Fibroblast of mammary gland (primary cell): ENCODE measurements around the gene BIVM.

Experiments
- DNase-seq: peaks from one replicate; pipeline ENCODE4 v3.0.0-alpha.2; 2010; ENCODE audit warnings: low read depth
- H3K4me3 ChIP-seq: 2 replicates; pipeline ENCODE4 v1.5.1; 2011; ENCODE audit warnings: low read depth, mild to moderate bottlenecking, low read length, moderate library complexity; ENCODE audit not compliant: control insufficient read depth
- TF ChIP-seq, protein P1 (sequence below): conservative IDR thresholded peaks from 2 replicates; pipeline ENCODE4 v1.5.1; 2011; ENCODE audit warnings: low read depth, low read length, inconsistent platforms; ENCODE audit not compliant: control insufficient read depth, insufficient read depth

The BIVM gene

GRCh38 chr13:102872531-102872930 lies 73.6 kb downstream of the BIVM start:
- TF ChIP-seq, protein P1, sequence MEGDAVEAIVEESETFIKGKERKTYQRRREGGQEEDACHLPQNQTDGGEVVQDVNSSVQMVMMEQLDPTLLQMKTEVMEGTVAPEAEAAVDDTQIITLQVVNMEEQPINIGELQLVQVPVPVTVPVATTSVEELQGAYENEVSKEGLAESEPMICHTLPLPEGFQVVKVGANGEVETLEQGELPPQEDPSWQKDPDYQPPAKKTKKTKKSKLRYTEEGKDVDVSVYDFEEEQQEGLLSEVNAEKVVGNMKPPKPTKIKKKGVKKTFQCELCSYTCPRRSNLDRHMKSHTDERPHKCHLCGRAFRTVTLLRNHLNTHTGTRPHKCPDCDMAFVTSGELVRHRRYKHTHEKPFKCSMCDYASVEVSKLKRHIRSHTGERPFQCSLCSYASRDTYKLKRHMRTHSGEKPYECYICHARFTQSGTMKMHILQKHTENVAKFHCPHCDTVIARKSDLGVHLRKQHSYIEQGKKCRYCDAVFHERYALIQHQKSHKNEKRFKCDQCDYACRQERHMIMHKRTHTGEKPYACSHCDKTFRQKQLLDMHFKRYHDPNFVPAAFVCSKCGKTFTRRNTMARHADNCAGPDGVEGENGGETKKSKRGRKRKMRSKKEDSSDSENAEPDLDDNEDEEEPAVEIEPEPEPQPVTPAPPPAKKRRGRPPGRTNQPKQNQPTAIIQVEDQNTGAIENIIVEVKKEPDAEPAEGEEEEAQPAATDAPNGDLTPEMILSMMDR: no peak
- DNase-seq: no peak
- no peak overlapping the region for H3K4me3 ChIP-seq

GRCh38 chr13:102873653-102874052 lies 74.7 kb downstream of the BIVM start:
- TF ChIP-seq, protein P1: no peak
- DNase-seq: peak; percentile 61
- H3K4me3 ChIP-seq: no peak overlapping the region

DNA sequence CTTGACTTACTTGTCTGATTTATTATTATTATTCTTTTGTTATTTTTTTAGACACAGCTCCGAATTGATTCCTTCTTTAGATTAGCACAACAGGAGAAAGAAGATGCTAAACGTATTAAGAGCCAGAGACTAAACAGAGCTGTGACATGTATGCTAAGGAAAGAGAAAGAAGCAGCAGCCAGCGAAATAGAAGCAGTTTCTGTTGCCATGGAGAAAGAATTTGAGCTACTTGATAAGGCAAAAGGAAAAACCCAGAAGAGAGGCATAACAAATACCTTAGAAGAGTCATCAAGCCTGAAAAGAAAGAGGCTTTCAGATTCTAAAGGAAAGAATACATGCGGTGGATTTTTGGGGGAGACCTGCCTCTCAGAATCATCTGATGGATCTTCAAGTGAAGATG lies 76.3 kb downstream of the BIVM start:
- TF ChIP-seq, protein P1: no peak

DNA sequence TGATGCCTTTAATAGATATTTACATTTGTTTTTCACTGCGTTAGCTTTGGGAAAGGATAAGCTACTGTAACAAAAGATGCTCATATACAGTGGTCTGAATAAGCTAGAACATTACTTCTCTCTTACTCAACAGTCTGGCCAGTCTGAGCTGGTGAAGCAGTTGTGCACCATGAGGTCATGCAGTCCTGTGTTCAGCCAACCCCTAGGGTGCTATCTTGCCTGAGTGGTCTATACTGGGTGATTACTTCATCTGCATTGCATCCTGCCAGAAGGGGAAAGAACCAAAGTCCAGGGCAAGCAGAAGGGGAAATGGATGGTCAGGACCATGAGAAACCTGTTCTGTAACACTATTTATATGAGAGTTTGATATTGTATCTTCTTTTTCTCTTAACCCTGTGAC lies 78.4 kb downstream of the BIVM start:
- peak; percentile 82 for DNase-seq
- TF ChIP-seq, protein P1: no peak
- no peak overlapping the region for H3K4me3 ChIP-seq

More for the DNA sequence above, 76.3 kb downstream of the BIVM start:
- no peak for DNase-seq
- no peak overlapping the region for H3K4me3 ChIP-seq

DNA sequence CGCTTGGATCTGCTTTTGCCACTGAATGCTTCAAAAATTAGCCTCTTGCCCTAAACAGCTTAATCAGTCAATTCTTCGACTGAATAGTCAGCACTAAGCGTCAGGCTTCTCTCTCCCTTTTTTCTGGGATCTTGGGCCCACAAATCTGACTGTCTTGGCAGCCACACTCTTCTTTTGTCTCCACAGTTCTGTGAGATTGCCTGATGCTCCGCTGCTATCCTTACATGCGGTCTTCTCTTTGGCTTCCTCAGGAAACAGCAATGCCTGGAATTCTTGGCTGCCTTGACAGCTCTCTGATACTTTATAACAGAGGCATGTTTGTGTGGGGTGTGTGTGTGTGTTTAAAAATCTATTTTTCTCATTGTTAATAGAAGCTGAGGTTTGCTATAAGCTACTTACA lies 79.6 kb downstream of the BIVM start:
- no peak overlapping the region for H3K4me3 ChIP-seq
- TF ChIP-seq, protein P1: no peak
- peak; percentile 56 for DNase-seq

DNA sequence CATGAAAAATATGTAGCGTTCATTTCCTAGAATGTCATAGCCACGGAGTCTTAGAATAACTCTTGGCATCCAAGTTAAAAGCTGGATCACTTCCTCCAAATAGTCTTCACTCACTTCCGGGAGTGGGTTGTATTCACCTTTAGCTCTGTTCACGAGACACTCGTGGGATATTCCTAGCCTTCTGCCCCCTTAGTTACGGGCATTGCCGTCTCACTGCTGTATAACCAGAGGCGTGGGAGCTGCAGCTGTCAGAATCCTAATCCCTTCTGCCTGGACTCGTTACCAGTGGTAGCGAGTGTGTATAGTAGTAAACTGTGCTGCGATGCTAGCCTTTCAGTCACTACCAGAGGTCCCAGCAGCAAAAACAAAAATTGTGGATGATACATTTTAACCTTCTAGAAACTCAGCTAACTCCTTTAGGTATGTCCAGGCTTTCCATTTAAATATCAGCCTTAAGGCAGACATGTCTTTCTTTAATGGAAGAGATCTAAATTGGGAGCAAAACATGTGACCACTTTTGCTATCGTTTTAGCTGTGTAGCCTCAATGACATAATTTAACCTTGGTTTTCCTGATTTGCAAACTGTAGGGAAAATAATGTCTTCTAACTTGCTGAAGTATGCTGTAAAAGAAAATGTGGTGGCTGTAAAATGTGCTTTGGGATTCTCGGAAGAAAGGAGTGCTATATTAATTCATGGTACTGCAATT lies 81.0 kb downstream of the BIVM start:
- no peak overlapping the region for H3K4me3 ChIP-seq
- TF ChIP-seq, protein P1: no peak
- no peak for DNase-seq
